Duodenal mucosa (tissue), 2 donors: ENCODE measurements around the gene NEU4.
A peak's percentile ranks its signal among the peaks of the same experiment; 100 is the strongest.
"Not testable (repeated sequence)": the region's sequence is repeated elsewhere in the genome, so short reads cannot be mapped to it uniquely, and the experiment has no call there.

Experiments used
- H3K27ac ChIP-seq: one replicate; pipeline ENCODE4 v1.7.0; 2013; ENCODE audit warnings: low read depth, low read length
- H3K27me3 ChIP-seq, 2 donors: one replicate each; pipeline ENCODE4 v1.7.0; 2013; ENCODE audit warnings: low read length in 2 of 2, control low read depth in 1 of 2; ENCODE audit not compliant: insufficient read depth in 2 of 2, control insufficient read depth in 1 of 2
- H3K36me3 ChIP-seq, 2 donors: one replicate each; pipeline ENCODE4 v1.7.0; 2013; ENCODE audit warnings: low read length in 2 of 2, control low read depth in 1 of 2; ENCODE audit not compliant: insufficient read depth in 2 of 2, control insufficient read depth in 1 of 2
- H3K4me1 ChIP-seq, 2 donors: one replicate each; pipeline ENCODE4 v1.7.0; 2013; ENCODE audit warnings: low read length in 2 of 2, control low read depth in 1 of 2; ENCODE audit not compliant: insufficient read depth in 2 of 2, control insufficient read depth in 1 of 2
- H3K4me3 ChIP-seq, 2 donors: one replicate each; pipeline ENCODE4 v1.7.0; 2013; ENCODE audit warnings: low read length in 2 of 2, low read depth in 1 of 2
- H3K9ac ChIP-seq, 2 donors: one replicate each; pipeline ENCODE4 v1.7.0; 2013; ENCODE audit warnings: low read length in 2 of 2, low read depth in 1 of 2
- H3K9me3 ChIP-seq, 2 donors: one replicate each; pipeline ENCODE4 v1.7.0; 2013; ENCODE audit warnings: low read length in 2 of 2, control low read depth in 1 of 2; ENCODE audit not compliant: control insufficient read depth in 1 of 2

NEU4 gene, protein sequence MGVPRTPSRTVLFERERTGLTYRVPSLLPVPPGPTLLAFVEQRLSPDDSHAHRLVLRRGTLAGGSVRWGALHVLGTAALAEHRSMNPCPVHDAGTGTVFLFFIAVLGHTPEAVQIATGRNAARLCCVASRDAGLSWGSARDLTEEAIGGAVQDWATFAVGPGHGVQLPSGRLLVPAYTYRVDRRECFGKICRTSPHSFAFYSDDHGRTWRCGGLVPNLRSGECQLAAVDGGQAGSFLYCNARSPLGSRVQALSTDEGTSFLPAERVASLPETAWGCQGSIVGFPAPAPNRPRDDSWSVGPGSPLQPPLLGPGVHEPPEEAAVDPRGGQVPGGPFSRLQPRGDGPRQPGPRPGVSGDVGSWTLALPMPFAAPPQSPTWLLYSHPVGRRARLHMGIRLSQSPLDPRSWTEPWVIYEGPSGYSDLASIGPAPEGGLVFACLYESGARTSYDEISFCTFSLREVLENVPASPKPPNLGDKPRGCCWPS

DNA sequence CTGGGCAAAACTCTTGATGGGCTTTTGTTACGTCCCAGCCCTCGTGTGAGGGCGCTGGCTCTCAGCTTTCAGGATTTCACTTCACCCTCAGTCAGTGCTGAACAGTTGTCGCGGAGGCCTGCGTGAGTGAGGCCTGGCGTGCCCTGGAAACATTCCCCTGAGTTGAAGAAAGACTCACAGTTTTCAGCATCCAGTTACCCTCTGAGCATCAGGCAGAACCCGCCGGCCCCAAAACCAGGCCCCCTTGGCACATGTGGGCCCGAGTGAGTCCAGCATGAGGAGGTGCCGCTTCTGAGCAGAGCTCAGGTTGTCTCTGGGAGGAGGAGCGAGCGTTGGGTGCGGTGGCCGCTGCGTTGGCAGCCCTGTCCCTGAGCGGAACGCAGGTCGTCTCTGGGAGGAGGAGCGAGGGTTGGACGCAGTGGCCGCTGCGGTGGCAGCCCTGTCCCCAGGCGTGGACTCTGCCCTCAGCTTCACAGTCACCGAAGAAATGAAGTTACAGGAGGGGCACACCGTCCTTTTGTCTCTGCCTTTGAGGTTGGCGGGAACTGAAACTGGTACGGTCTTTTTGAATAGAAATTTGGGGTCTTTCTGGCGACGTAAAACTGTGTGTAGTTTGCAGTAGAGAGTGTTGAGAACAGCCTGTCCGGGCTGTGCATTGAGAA, at the start of gene NEU4:
Gene NEU4 (plus strand): TSS at position 473 of the 662 bp plus-strand sequence. CDS start 5,292 bp downstream, outside the sequence.
- Histone ChIP-seq H3K36me3 (no peaks in the 10 kb centered on the region), H3K9me3 (no peaks in the 10 kb centered on the region), H3K4me1 (peaks cover 11 to 23% of the 10 kb centered on the region in 2 donors), H3K27me3 (peaks cover 6 to 10% of the 10 kb centered on the region in 2 donors), H3K27ac (no peak within 1 kb of the TSS), H3K9ac (peak within 1 kb of the TSS; percentile 64 to 68), H3K4me3 (peak within 1 kb of the TSS; percentile 61 to 65)

DNA sequence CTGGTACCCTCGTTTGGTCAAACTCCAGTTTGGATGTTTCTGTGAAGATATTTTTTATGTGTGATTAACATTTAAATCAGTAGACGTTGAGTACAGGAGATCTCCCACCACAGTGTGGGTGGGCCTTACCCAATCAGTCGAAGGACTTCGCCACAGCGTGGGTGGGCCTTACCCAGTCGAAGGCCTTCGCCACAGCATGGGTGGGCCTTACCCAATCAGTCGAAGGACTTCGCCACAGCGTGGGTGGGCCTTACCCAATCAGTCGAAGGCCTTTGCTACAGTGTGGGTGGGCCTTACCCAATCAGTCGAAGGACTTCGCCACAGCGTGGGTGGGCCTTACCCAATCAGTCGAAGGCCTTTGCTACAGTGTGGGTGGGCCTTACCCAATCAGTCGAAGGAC, 49.1 kb upstream of the NEU4 start:
- H3K9ac ChIP-seq, H3K4me1 ChIP-seq, H3K9me3 ChIP-seq, H3K27ac ChIP-seq, H3K27me3 ChIP-seq, H3K4me3 ChIP-seq: not testable (repeated sequence)
- peaks cover 16 to 31% of the 10 kb centered on the region in 2 donors for H3K36me3 ChIP-seq

DNA sequence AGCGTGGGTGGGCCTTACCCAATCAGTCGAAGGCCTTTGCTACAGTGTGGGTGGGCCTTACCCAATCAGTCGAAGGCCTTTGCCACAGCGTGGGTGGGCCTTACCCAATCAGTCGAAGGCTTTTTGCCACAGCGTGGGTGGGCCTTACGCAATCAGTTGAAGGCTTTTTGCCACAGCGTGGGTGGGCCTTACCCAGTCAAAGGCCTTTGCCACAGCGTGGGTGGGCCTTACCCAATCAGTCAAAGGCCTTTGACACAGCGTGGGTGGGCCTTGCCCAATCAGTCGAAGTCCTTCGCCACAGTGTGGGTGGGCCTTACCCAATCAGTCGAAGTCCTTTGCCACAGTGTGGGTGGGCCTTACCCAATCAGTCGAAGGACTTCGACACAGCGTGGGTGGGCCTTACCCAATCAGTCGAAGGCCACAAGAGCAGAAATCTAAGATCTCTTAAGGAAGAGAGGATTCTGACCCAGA, 48.7 kb upstream of the NEU4 start:
- Histone ChIP-seq H3K36me3 (peaks cover 16 to 29% of the 10 kb centered on the region in 2 donors), H3K4me1 (no peaks in the 10 kb centered on the region)

DNA sequence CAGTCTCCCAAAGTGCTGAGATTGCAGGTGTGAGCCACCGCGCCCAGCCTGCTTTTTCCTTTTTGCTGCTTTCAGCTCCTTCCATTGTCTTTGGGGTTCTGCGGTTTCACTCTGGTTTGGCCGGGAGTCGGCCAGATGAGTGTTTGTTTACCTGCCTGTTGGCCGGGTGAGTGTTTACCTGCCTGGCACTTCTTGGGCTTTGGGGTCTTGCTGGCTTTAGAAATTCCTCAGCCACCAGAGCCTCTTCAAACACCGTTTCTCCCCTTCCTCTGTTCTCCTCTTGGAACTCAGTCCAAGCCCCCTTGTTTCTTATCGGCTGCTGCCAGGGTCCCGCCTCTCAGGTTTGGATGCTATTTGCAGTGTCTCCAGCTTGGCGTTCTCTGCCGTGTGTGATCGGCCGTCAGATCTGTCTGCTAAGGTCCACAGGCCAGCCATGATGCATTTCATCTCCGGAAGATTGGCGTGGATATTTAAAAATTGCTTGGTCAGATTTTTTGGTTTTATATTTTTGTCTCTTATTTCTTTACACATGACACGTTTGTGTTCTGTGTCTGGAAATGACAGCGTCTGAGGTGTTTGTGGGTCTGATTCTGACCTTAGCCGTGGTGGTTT, 46.6 kb upstream of the NEU4 start:
- no peaks in the 10 kb centered on the region for H3K27me3 ChIP-seq
- H3K27ac ChIP-seq: no peak overlapping the region
- no peak overlapping the region for H3K9ac ChIP-seq
- no peak overlapping the region for H3K4me3 ChIP-seq
- no peaks in the 10 kb centered on the region for H3K9me3 ChIP-seq
- H3K36me3 ChIP-seq: peaks cover 8 to 20% of the 10 kb centered on the region in 2 donors
- H3K4me1 ChIP-seq: no peaks in the 10 kb centered on the region

More for the DNA sequence above, 48.7 kb upstream of the NEU4 start:
- no peak overlapping the region for H3K27ac ChIP-seq
- H3K9ac ChIP-seq: no peak overlapping the region
- no peaks in the 10 kb centered on the region for H3K9me3 ChIP-seq
- no peaks in the 10 kb centered on the region for H3K27me3 ChIP-seq
- H3K4me3 ChIP-seq: no peak overlapping the region

DNA sequence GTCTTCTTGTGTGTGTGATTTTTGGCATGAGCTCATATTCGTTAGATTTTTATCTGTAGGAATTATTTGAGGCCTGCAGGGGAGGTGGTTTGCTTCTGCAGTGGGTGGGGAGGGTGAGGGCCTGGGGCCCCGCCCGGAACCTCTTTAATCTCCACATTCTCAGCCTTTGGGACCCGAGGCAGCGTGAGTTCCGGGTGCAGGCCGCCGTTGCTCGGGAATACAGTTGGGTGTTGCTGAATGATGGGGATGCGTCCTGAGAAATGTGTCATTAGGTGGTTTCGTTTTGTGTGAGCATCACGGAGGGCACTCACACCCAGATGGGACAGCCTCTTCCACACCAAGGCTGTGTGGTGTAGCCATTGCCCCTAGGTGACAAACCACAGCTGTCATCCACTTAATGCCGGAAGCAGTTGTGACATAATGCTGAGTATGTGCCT, 46.0 kb upstream of the NEU4 start:
- Histone ChIP-seq H3K27ac (no peak overlapping the region), H3K9ac (no peak overlapping the region), H3K4me3 (no peak overlapping the region), H3K36me3 (peaks cover 8 to 20% of the 10 kb centered on the region in 2 donors), H3K4me1 (no peaks in the 10 kb centered on the region), H3K9me3 (no peaks in the 10 kb centered on the region), H3K27me3 (no peaks in the 10 kb centered on the region)

DNA sequence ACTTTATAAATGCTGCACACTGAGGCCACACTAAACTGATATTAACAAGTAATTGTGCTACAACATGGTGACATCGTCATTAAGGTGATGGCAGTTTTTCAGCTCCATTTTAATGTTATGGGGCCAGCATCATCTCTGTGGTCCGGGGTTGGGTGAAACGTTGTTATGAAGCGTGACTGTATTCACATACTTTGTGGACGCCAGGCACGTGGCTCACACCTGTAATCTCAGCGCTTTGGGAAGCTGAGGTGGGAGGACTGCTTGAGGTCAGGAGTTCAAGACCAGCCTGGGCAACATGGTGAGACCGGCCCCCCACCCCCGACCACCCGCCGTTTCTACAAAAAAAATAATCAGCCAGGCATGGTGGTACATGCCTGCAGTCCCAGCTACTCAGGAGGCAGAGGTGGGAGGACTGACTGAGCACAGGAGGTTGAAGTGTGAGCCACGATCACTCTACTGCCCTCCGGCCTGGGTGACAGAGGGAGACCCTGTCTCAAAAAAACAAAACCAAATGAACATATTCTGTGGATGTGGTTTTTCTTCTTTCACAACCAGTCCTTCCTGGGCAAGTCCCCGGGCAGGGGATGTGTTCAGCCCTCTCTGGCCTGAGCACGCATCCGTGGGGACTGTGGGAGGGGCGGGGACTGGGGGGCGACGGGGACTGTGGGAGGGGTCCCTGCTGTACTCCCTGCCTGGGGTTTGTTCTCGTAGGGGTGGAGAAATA, 45.3 kb upstream of the NEU4 start:
- Histone ChIP-seq H3K36me3 (peaks cover 8 to 20% of the 10 kb centered on the region in 2 donors), H3K4me1 (no peaks in the 10 kb centered on the region), H3K9ac (no peak overlapping the region), H3K4me3 (no peak overlapping the region), H3K27ac (no peak overlapping the region), H3K9me3 (no peaks in the 10 kb centered on the region), H3K27me3 (no peaks in the 10 kb centered on the region)

DNA sequence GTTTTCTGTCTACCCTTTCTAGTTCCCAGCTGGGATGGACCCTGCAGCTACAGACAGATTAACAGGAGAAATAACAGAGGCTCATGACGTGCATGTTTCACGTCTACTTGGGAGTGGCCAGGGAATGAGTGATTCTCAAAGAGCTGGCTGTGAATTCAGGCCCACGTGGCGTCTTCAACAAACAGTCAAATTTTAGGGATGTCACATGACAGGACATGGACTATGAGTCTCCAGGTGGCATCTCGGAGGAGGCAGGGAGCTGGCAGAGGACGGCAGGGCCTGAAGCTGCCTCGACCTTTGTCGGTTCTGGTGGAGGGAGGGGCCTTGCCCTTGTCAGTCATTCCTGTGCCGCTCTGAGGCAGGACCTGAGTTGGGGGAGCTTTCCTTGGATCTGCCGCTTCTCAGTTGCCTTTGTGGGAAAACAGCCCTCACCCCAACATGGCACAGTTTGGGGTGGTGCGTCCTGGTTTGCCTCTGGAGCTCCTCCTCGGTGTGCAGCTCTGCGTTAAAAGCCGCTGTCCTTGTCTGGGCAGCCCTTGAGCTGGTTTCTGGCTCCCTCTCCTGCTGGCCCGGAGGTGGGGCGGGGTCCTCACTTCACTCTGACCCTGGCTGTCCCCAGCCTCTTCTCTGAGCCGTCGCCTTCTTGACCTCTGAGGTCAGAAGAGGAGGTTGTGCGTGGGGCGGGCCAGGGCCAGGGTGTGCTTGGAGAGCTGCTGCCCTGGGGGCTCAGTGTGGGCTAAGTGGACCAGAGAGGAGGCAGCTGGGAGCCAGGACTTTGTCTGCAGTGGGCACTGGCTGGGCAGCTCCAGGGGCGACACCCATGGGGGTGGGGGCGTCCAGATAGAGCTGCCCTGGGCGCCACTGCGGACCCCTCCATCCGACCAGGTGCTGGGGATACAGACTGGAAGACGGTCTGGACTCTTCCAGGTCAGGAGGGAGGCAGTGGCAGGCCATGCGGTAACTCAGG, 44.4 kb upstream of the NEU4 start:
- Histone ChIP-seq H3K9ac (no peak overlapping the region), H3K4me3 (no peak overlapping the region), H3K27ac (no peak overlapping the region), H3K9me3 (no peaks in the 10 kb centered on the region), H3K4me1 (no peaks in the 10 kb centered on the region), H3K27me3 (no peaks in the 10 kb centered on the region), H3K36me3 (peaks cover 5 to 12% of the 10 kb centered on the region in 2 donors)

DNA sequence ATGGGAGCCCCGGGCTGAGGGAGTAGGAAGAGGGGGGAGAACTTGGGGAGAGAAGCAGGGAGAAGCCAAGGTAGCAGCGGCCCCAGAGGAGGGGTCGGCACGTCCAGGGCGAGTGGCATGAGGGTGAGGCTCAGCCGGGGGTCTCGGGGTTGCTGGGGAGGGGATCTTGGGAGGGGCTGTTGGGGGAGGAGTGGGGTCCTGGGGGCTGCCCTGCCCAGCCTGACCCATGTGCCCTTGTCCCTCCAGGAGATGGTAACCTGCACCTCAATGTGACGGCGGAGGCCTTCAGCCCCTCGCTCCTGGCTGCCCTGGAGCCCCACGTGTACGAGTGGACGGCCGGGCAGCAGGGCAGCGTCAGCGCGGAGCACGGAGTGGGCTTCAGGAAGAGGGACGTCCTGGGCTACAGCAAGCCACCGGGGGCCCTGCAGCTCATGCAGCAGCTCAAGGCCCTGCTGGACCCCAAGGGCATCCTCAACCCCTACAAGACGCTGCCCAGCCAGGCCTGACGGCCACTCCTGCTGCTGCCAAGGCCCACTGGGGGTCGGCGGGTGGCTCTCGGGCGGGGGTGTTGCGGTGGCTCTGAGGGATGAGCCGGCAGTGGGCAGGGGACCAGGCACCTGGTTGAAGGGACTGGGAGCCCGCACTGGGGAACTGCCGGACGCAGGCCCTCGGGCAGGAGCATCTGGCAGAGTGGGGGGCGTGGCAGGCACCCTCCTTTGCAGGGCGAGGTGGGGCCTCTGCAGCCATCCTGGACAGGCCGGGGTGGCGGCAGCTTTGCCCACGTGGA, 41.3 kb upstream of the NEU4 start:
- Histone ChIP-seq H3K9me3 (no peaks in the 10 kb centered on the region), H3K9ac (no peak overlapping the region), H3K27me3 (no peaks in the 10 kb centered on the region), H3K27ac (no peak overlapping the region), H3K4me3 (no peak overlapping the region), H3K4me1 (peaks cover 0 to 2% of the 10 kb centered on the region in 2 donors), H3K36me3 (no peaks in the 10 kb centered on the region)
